ENCODE results near the gene TBRG4. TPM values are rescaled to one million over a fixed set of nuclear protein-coding genes. Genes with fewer than 3 reads are reported as not detected.

The TBRG4 gene
- total RNA-seq, 6 experiments from 2014 or later = 53.8 to 68.1 (median 61.2) TPM

DNA sequence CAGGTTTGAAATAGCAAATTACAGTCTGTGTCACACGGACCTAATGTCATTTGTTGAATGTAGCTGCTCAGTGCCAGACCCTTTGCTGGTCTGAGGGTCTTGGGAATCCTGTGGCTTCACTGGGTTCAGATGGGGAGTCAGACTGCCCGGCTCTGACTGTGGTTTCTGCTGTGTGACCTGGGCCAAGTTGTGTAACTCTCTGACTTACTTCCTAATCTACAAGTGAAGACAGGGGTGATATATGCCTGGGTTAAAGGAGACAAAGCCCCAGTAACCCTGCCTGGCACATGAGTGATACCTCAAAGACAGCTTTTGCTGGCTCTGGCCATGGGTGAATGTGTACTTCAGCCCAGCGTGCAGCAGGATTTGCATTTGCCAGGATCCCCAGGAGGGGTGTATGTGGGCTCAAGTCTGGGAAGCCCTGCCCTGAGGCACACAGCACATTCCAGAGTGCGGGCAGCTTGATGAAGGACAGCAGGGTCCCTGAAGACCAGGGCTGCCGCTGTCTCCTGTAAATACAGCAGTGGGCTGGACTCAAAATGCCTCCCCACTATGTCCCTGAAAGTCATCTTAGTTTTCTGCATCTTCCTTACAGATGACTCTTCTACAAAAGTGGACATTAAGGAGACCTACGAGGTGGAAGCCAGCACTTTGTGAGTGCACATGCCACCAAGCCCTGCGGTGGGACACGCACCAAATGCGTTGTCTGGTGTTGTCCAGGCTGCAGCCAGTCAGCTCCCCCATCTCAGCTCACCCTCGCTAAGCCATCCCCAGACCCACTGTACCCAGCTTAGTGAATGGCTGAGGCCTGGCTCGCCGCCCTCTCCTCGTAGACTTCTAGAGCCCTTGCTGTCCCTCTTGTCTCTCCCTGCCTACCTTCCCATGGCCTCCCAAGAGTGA lies 39.1 kb downstream of the TBRG4 start:
- Mint-ChIP-seq H3K9me3 (no peaks in the 10 kb centered on the region), H3K4me3 (no peak overlapping the region), H3K27me3 (ENCODE audit: insufficient read depth) (peaks cover 2% of the 10 kb centered on the region; the same call in 1 of the 2 replicates), H3K27ac (no peak overlapping the region), H3K4me1 (ENCODE audit: low read depth) (no peaks in the 10 kb centered on the region), H3K36me3 (ENCODE audit: low read depth) (peaks cover 12% of the 10 kb centered on the region)
- no peak for DNase-seq
- TF ChIP-seq, protein P1, sequence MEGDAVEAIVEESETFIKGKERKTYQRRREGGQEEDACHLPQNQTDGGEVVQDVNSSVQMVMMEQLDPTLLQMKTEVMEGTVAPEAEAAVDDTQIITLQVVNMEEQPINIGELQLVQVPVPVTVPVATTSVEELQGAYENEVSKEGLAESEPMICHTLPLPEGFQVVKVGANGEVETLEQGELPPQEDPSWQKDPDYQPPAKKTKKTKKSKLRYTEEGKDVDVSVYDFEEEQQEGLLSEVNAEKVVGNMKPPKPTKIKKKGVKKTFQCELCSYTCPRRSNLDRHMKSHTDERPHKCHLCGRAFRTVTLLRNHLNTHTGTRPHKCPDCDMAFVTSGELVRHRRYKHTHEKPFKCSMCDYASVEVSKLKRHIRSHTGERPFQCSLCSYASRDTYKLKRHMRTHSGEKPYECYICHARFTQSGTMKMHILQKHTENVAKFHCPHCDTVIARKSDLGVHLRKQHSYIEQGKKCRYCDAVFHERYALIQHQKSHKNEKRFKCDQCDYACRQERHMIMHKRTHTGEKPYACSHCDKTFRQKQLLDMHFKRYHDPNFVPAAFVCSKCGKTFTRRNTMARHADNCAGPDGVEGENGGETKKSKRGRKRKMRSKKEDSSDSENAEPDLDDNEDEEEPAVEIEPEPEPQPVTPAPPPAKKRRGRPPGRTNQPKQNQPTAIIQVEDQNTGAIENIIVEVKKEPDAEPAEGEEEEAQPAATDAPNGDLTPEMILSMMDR (IDR thresholded peaks at IDR 0.05) = no peak

- TF ChIP-seq, protein P1 (IDR thresholded peaks at IDR 0.05) = no peak
- no peak for DNase-seq
- Mint-ChIP-seq H3K4me3 (no peak overlapping the region), H3K27ac (no peak overlapping the region), H3K9me3 (no peaks in the 10 kb centered on the region), H3K27me3 (ENCODE audit: insufficient read depth) (peaks cover 2% of the 10 kb centered on the region; the same call in 1 of the 2 replicates), H3K36me3 (ENCODE audit: low read depth) (peaks cover 12% of the 10 kb centered on the region), H3K4me1 (ENCODE audit: low read depth) (no peaks in the 10 kb centered on the region)
Measured at GRCh38 chr7:45071528-45071927, 40.0 kb downstream of the TBRG4 start.

DNA sequence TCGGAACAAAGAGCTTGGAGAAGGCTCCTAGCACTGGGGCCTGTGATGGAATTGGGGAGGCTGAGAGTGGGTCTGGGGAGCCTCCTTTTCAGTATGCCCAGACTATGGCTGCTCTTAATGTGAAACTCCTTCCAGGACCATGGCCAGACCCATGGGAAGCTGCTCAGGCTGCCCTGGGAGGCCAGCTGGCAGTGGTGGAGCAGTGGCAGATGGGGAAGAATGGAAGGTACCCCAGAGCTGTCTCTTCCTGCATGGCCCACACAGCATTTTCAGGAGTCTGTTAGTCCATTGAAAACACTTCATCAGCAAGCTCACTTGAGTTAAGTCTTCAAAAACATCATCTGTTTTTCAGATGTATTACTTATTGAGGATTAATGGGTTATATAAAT lies 41.2 kb downstream of the TBRG4 start:
- Mint-ChIP-seq H3K27ac (no peak overlapping the region), H3K9me3 (no peaks in the 10 kb centered on the region), H3K4me1 (ENCODE audit: low read depth) (no peaks in the 10 kb centered on the region), H3K36me3 (ENCODE audit: low read depth) (peaks cover 18% of the 10 kb centered on the region), H3K4me3 (no peak overlapping the region), H3K27me3 (ENCODE audit: insufficient read depth) (peaks cover under 1% of the 10 kb centered on the region; the same call in 1 of the 2 replicates)
- no peak for DNase-seq
- TF ChIP-seq, protein P1 (IDR thresholded peaks at IDR 0.05) = no peak

- H3K9me3 Mint-ChIP-seq = no peaks in the 10 kb centered on the region
- H3K27me3 Mint-ChIP-seq (ENCODE audit: insufficient read depth) = no peaks in the 10 kb centered on the region
- peaks cover 15% of the 10 kb centered on the region for H3K36me3 Mint-ChIP-seq (ENCODE audit: low read depth)
- no peak for DNase-seq
- H3K4me3 Mint-ChIP-seq = no peak overlapping the region
- TF ChIP-seq, protein P1 (IDR thresholded peaks at IDR 0.05) = peak; percentile 32; the same call in 1 of the 2 replicates
- no peak overlapping the region for H3K27ac Mint-ChIP-seq
- H3K4me1 Mint-ChIP-seq (ENCODE audit: low read depth) = no peaks in the 10 kb centered on the region
Measured at GRCh38 chr7:45069444-45070253, 41.8 kb downstream of the TBRG4 start.

- Mint-ChIP-seq H3K27ac (no peak overlapping the region), H3K36me3 (ENCODE audit: low read depth) (peaks cover 19% of the 10 kb centered on the region), H3K4me3 (no peak overlapping the region), H3K9me3 (no peaks in the 10 kb centered on the region), H3K27me3 (ENCODE audit: insufficient read depth) (no peaks in the 10 kb centered on the region), H3K4me1 (ENCODE audit: low read depth) (no peaks in the 10 kb centered on the region)
- TF ChIP-seq, protein P1 (IDR thresholded peaks at IDR 0.05) = no peak
- no peak for DNase-seq
Measured at GRCh38 chr7:45068236-45069023, 43.1 kb downstream of the TBRG4 start.
